Gastroesophageal sphincter (tissue), 4 donors: ENCODE data around the gene HDC. TPM values are rescaled to one million over a fixed set of nuclear protein-coding genes. Genes with fewer than 3 reads are reported as not detected.

Experiments
- ATAC-seq: fragments of 150-250 bp; one replicate; pipeline ENCODE4 v1.9.1; 2016; ENCODE audit warnings: mild to moderate bottlenecking, moderate library complexity
- H3K27ac ChIP-seq, 4 donors: fragments of 200-600 bp; sonication (generic) in 3 of 4; 1 replicate in 3 of 4; 2 replicates in 1 of 4; pipeline ENCODE4 v1.5.1; 2016 to 2019
- H3K27me3 ChIP-seq: fragments of 200-600 bp; sonication (generic); one replicate; pipeline ENCODE4 v1.5.1; 2019
- H3K36me3 ChIP-seq, 2 donors: fragments of 200-600 bp; sonication (generic); one replicate each; pipeline ENCODE4 v1.5.1; 2019; ENCODE audit warnings: control low read depth in 1 of 2
- H3K4me1 ChIP-seq, 3 donors: fragments of 200-600 bp; sonication (generic); 1 replicate in 2 of 3; 2 replicates in 1 of 3; pipeline ENCODE4 v1.5.1; 2016 to 2019; ENCODE audit warnings: control low read depth in 2 of 3
- H3K4me3 ChIP-seq, 2 donors: fragments of 200-600 bp; sonication (generic); one replicate each; pipeline ENCODE4 v1.5.1; 2019; ENCODE audit warnings: mild to moderate bottlenecking in 1 of 2, moderate library complexity in 1 of 2
- H3K9me3 ChIP-seq, 3 donors: fragments of 200-600 bp; sonication (generic); one replicate each; pipeline ENCODE4 v1.5.1; 2017 to 2019; ENCODE audit warnings: control low read depth in 2 of 3
- EP300 ChIP-seq: sonication (generic); formaldehyde crosslinking; IDR thresholded peaks from one replicate; pipeline ENCODE4 v1.6.1; 2017; ENCODE audit warnings: antibody characterized with exemption, mild to moderate bottlenecking
- POLR2A ChIP-seq, 2 donors: fragments of 450-650 bp; IDR thresholded peaks; one replicate each; pipeline ENCODE4 v1.6.1; 2017; ENCODE audit warnings: antibody characterized with exemption in 2 of 2, mild to moderate bottlenecking in 2 of 2, moderate library complexity in 1 of 2
- POLR2AphosphoS5 ChIP-seq: sonication (generic); formaldehyde crosslinking; IDR thresholded peaks from one replicate; pipeline ENCODE4 v1.6.1; 2017; ENCODE audit warnings: antibody characterized with exemption
- WGBS, 2 donors: methylation state at CpG; one replicate each; pipeline ENCODE4 v1.1.5; 2018; ENCODE audit warnings: low coverage in 1 of 2; 5-methylcytosine and 5-hydroxymethylcytosine counted together
- total RNA-seq, 4 donors: library from RNA; depleted of rRNA; stranded (reverse); fragments of >200 nt; gene quantifications; one replicate each; pipeline ENCODE4 v1.1.0, GENCODE V29; 2016
- TF ChIP-seq, protein P1 (sequence below), 4 experiments: fragments of 200-600 bp in 2 of 4; fragments of 450-650 bp in 2 of 4; sonication (generic) in 1 of 4; IDR thresholded peaks; one replicate each; pipeline ENCODE4 v1.5.1; 2017 to 2019; ENCODE audit warnings: antibody characterized with exemption in 4 of 4, mild to moderate bottlenecking in 2 of 4, moderate library complexity in 2 of 4

The HDC gene
- total RNA-seq, 4 donors from 2014 or later = 3.1 to 4.2 (median 4.0) TPM; not detected in 1

DNA sequence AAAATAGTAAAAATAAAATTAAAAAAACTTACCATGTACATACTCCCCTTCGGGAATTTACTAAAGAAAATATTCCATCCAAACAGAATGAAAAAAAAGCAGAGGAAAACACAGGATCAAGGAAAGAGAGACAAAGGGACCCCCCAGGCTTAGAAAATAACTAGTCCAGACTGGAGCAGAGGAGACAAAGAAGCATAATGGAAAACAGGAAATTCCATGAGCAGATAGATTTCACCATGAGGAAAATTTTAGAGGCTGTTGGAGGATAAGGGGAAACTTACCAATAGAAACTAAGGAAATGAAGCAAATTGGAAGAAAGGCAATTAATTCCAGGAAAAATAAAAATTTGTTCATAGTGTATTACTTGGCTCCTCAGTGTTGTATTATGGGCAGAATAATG is 46.8 kb downstream of the HDC start:
- Histone ChIP-seq H3K4me3 (no peak overlapping the region), H3K36me3 (no peaks in the 10 kb centered on the region), H3K27me3 (peaks cover 6% of the 10 kb centered on the region), H3K9me3 (no peaks in the 10 kb centered on the region), H3K27ac (no peak overlapping the region), H3K4me1 (no peaks in the 10 kb centered on the region)
- TF ChIP-seq POLR2AphosphoS5 = no peak
- TF ChIP-seq EP300 = no peak
- no peak for TF ChIP-seq POLR2A (IDR thresholded peaks at IDR 0.05)
- TF ChIP-seq, protein P1, sequence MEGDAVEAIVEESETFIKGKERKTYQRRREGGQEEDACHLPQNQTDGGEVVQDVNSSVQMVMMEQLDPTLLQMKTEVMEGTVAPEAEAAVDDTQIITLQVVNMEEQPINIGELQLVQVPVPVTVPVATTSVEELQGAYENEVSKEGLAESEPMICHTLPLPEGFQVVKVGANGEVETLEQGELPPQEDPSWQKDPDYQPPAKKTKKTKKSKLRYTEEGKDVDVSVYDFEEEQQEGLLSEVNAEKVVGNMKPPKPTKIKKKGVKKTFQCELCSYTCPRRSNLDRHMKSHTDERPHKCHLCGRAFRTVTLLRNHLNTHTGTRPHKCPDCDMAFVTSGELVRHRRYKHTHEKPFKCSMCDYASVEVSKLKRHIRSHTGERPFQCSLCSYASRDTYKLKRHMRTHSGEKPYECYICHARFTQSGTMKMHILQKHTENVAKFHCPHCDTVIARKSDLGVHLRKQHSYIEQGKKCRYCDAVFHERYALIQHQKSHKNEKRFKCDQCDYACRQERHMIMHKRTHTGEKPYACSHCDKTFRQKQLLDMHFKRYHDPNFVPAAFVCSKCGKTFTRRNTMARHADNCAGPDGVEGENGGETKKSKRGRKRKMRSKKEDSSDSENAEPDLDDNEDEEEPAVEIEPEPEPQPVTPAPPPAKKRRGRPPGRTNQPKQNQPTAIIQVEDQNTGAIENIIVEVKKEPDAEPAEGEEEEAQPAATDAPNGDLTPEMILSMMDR (IDR thresholded peaks at IDR 0.05) = no peak
- WGBS, 2 donors = 67 to 75% methylated on average over 1 of the region's 1 CpG
- no peak for ATAC-seq

DNA sequence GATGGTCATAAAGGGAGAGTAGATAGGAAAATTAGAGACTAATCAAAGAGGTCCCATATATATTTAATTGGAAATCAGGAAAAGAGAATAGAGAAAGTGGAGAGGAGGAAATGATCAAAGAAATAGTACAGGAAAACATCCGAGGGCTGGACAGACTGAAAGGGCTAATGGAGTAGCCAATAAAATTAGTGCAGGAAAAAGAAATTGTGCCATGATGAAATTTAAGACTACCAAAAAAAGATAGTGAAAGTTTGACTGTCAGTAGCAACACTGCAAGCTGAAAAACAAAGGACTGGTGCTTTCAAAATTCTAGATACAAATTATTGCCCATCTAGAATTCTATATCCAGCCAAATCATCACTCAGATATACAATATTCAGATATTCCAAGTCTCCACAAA is 47.2 kb downstream of the HDC start:
- Histone ChIP-seq H3K4me1 (no peaks in the 10 kb centered on the region), H3K4me3 (no peak overlapping the region), H3K9me3 (no peaks in the 10 kb centered on the region), H3K27ac (no peak overlapping the region), H3K36me3 (no peaks in the 10 kb centered on the region), H3K27me3 (peaks cover 6% of the 10 kb centered on the region)
- no peak for ATAC-seq
- WGBS, 2 donors = 40 to 47% methylated on average over 1 of the region's 1 CpG
- TF ChIP-seq, protein P1 (IDR thresholded peaks at IDR 0.05) = no peak
- TF ChIP-seq EP300 (no peak), POLR2A (IDR thresholded peaks at IDR 0.05) (no peak)

DNA sequence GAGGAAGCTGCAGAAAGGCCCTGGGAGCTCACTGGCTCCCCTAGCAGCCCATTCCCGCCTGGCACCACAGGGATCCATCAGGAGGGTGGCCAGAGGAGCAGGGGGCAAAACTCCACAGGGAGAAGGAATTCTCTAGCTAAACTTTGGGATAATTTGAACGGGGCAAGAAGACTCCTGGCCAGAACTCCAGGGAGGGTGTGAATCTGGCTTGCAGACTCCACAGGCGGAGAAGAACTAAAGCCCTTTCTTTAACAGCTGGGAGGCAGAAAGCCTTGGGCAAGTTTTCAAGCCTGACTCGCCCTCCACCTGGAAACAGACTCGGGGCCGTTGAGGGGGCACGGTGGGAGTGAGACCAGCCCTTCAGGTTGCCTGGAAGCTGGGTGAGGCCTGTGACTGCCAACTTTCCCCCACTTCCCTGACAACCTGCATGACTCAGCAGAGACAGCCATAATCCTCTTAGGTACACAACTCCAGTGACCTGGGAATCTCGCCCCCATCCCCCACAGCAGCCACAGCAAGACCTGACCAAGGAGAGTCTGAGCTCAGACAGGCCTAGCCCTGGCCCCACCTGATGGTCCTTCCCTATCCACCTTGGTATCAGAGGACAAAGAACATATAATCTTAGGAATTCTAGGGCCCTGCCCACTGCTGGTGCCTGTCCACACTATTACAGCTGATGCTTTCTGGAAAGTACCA is 54.9 kb downstream of the HDC start:
- peaks cover 0 to 11% (median 0%) of the 10 kb centered on the region in 3 donors for H3K9me3 ChIP-seq
- H3K36me3 ChIP-seq = no peaks in the 10 kb centered on the region
- peaks cover 17% of the 10 kb centered on the region for H3K27me3 ChIP-seq
- no peak for TF ChIP-seq POLR2AphosphoS5
- TF ChIP-seq, protein P1 (IDR thresholded peaks at IDR 0.05) = no peak
- no peak for ATAC-seq
- no peak overlapping the region for H3K27ac ChIP-seq
- WGBS, 2 donors = 100% methylated on average over 1 of the region's 8 CpGs; no CpG with 5 or more reads in 1 of the 2 donors
- H3K4me3 ChIP-seq = no peak overlapping the region
- no peaks in the 10 kb centered on the region for H3K4me1 ChIP-seq

DNA sequence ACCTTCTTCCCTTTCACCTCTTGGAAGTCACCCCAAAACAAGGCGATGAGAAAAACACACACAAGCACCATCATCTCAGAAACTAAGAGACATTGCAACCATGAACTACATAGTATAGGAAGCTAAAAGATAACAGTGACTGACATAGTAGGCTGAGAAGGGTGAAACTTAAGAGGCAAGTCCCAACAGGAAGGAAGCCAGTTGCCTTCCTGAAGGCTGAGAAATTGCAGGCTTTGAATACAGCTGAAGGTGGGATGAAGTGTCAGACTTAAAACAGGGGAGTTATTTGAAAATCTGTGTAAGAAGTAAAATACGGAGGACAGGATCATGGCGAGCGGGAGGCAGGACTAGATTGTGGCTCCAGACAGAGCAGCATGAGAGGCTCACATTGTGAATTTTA is 55.7 kb downstream of the HDC start:
- peaks cover 0 to 11% (median 0%) of the 10 kb centered on the region in 3 donors for H3K9me3 ChIP-seq
- 63 to 86% methylated on average over 2 to 4 of the region's 4 CpGs for WGBS, 2 donors
- no peaks in the 10 kb centered on the region for H3K36me3 ChIP-seq
- no peak overlapping the region for H3K27ac ChIP-seq
- H3K4me1 ChIP-seq = no peaks in the 10 kb centered on the region
- no peak for ATAC-seq
- TF ChIP-seq EP300 = no peak
- no peak for TF ChIP-seq POLR2A (IDR thresholded peaks at IDR 0.05)
- TF ChIP-seq, protein P1 (IDR thresholded peaks at IDR 0.05) = no peak
- TF ChIP-seq POLR2AphosphoS5 = no peak
- no peak overlapping the region for H3K4me3 ChIP-seq
- peaks cover 11% of the 10 kb centered on the region for H3K27me3 ChIP-seq

DNA sequence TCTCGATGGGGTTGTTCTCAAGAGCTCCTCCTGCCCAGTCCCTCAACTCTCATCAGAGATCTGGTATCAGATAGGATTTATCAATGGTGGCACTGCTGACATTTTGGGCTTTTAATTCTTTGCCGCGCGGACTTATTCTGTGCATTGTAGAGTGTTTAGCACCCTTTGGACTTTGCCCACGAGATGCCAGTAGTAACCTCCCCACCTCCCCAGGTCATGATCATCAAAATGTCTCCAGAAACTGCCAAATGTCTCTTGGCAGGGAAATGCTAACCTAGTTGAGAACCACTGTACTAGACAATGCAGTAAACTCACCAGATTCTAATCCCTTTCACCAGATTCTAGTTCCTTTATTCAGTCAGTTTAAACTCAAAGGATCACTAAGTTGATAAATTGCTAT is 59.5 kb downstream of the HDC start:
- TF ChIP-seq POLR2A (IDR thresholded peaks at IDR 0.05) (no peak), POLR2AphosphoS5 (no peak), EP300 (no peak)
- TF ChIP-seq, protein P1 (IDR thresholded peaks at IDR 0.05) = no peak
- Histone ChIP-seq H3K4me1 (no peaks in the 10 kb centered on the region), H3K27ac (no peak overlapping the region), H3K4me3 (no peak overlapping the region), H3K9me3 (no peaks in the 10 kb centered on the region), H3K36me3 (no peaks in the 10 kb centered on the region), H3K27me3 (peaks cover 11% of the 10 kb centered on the region)
- WGBS, 2 donors = 80 to 83% methylated on average over 1 to 5 of the region's 5 CpGs
- ATAC-seq = no peak
